ENCODE measurements around the gene GPS1.

DNA sequence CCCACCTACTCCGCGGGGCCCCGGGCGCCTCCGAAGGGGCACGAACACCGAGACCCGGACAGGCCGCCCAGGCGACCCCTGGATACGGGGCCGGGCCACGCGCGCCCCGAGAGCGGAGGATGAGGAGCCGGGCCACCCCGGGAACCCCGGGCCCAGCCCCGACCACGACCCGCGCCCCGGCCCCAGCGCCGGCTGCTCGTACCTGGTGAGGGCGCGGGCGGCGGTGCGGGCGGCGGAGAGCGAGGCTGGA lies 46.1 kb downstream of the GPS1 start:
- TF ChIP-seq, protein P1, sequence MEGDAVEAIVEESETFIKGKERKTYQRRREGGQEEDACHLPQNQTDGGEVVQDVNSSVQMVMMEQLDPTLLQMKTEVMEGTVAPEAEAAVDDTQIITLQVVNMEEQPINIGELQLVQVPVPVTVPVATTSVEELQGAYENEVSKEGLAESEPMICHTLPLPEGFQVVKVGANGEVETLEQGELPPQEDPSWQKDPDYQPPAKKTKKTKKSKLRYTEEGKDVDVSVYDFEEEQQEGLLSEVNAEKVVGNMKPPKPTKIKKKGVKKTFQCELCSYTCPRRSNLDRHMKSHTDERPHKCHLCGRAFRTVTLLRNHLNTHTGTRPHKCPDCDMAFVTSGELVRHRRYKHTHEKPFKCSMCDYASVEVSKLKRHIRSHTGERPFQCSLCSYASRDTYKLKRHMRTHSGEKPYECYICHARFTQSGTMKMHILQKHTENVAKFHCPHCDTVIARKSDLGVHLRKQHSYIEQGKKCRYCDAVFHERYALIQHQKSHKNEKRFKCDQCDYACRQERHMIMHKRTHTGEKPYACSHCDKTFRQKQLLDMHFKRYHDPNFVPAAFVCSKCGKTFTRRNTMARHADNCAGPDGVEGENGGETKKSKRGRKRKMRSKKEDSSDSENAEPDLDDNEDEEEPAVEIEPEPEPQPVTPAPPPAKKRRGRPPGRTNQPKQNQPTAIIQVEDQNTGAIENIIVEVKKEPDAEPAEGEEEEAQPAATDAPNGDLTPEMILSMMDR (IDR thresholded peaks at IDR 0.05) = no peak
- no peak for TF ChIP-seq POLR2A (IDR thresholded peaks at IDR 0.05)
